H4 (cell line): ENCODE measurements around the gene SLC7A6. TPM values are rescaled to one million over a fixed set of nuclear protein-coding genes. Genes with fewer than 3 reads are reported as not detected.
"Not testable (repeated sequence)": the region's sequence is repeated elsewhere in the genome, so short reads cannot be mapped to it uniquely, and the experiment has no call there.

Experiments
- DNase-seq: peaks from one replicate; pipeline ENCODE4 v3.0.0-alpha.2; 2015; ENCODE audit warnings: low spot score
- total RNA-seq: library from RNA; depleted of rRNA; stranded (reverse); fragments of >200 nt; shearing (Covaris generic); gene quantifications from 2 replicates; pipeline ENCODE4 v1.2.3, GENCODE V29; 2014

The SLC7A6 gene
- total RNA-seq, 1 experiment from 2014 or later: 20.7 TPM

- no peak for DNase-seq
Observed at GRCh38 chr16:68283801-68284598, 19.7 kb downstream of the SLC7A6 start.

GRCh38 chr16:68284847-68285246, 20.5 kb downstream of the SLC7A6 start:
- no peak for DNase-seq

GRCh38 chr16:68285683-68286082, 21.4 kb downstream of the SLC7A6 start:
- DNase-seq: no peak

- no peak for DNase-seq
Observed at GRCh38 chr16:68286153-68287074, 22.1 kb downstream of the SLC7A6 start.

DNA sequence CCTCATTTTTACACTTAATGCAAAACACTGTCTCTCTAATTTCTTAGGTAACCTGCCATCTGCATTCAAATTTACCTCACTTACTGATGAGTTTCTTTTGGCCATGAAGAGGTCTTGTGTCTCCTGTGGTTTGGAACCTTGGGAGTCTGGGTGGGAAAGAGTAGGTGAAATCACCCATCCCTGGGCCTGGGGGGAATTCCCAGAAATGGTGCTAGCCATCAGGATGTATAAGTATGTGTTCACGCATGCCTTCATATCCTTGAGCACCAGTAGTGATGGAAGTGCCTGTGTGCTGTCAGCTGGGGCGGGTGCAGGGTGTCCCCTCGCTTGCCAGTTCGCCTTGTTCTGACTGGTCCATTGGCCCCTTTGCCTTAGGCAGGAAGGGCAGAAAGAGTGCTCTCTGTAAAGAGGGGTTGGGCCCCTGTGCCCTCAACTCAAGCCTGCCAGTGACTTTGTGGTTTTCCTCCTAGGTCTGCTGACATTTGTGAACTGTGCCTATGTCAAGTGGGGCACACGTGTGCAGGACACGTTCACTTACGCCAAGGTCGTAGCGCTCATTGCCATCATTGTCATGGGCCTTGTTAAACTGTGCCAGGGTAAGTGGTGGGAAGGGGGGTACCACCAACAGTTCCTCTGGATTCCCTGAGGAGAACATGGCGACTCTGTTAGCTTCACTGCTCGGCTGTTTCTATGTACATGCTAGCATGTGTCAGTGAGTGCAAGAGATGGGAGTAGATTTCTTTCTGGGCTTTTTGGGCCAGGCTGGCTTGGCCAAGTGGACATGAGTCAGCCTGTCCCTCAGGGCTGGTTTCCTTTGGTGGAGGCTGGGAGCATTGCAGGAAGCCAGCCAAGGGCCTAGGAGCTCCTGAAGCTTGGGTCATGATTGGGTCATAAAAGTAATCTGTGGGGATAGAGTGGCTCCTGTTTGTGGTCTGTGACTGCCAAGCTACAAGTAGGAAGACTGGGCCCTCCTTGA, 23.2 kb downstream of the SLC7A6 start:
- DNase-seq: peak; percentile 32

- no peak for DNase-seq
Observed at GRCh38 chr16:68288252-68288650, 23.9 kb downstream of the SLC7A6 start.

DNA sequence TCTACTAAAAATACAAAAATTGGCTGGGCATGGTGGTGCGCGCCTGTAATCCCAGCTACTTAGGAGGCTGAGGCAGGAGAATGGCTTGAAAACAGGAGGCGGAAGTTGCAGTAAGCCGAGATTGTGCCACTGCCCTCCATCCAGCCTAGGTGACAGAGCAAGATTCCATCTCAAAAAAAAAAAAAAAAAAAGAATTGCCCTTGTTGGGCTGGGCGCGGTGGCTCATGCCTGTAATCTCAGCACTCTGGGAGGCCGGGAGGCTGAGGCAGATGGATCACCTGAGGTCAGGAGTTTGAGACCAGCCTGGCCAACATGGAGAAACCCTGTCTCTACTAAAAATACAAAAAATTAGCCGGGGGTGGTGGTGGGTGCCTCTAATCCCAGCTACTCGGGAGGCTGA, 24.5 kb downstream of the SLC7A6 start:
- not testable (repeated sequence) for DNase-seq

GRCh38 chr16:68289202-68289601, 24.9 kb downstream of the SLC7A6 start:
- no peak for DNase-seq

DNA sequence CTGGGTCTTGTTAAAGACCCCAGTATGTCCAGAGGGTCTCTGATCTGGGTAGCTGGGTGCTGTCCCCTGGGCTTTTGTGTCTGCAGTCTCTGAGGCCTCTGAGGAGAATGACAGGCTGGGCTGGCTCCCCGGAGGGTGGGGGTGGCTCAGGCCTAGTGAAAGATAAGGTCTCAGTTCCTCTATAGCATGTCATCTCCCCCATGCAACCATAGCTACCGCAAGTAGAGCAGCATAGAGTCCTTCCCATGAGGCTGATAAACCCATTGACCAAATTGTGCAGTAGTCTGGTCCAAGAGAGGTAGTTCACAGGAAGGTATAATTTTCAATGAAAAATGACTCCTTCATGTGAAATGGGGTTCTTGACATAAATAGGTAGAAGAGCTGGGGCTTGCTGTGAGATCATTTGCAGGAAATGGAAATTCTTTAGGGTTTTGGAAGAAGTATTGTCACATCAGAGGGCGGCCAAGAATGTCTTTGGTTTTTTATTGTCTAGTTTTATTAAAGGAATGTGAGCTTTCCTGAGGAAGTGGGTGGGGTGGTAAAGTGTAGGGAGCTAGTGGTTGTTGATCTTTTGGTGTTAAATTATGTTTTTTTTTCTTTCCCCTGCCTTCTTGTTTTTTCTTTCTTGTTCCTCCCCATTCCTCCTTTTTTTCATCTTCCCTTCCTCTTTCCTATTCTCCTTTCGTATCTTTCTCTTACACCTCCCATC, 25.4 kb downstream of the SLC7A6 start:
- DNase-seq: no peak

GRCh38 chr16:68290450-68290849, 26.1 kb downstream of the SLC7A6 start:
- no peak for DNase-seq

GRCh38 chr16:68291227-68291626, 26.9 kb downstream of the SLC7A6 start:
- no peak for DNase-seq

DNA sequence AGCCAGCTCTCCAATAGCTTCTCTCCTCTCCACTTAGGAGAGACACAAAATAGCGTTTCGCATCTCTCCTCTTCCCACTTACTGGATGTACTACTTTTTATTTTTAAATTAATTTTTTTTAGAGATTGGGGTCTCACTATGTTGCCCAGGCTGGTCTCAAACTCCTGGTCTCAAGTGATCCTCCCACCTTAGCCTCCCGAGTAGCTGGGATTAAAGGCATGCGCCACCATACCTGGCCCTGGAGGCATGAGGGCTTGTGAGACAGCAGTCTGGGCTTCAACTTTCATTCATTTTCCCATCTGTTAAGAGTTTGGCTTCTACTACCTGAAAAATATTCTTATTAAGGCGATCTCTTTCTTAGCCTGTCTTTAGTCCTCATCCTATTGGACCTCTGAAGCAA, 28.1 kb downstream of the SLC7A6 start:
- DNase-seq: no peak

GRCh38 chr16:68296291-68296690, 32.0 kb downstream of the SLC7A6 start:
- no peak for DNase-seq

DNA sequence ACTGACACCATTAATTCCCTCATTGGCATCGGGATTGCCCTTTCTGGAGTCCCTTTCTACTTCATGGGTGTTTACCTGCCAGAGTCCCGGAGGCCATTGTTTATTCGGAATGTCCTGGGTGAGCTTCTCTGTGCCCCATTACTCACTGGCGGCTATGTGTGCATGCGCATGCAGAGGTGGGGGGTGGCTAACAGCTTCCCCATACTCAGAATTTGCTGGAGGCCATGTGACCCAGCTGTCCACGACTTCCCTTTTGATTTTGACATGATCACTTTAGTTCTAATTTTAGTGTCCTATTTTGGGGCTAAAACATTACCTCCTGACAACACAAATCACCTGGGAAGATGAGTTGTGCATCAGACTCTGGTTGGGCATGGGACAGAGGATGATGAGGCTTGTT, 32.4 kb downstream of the SLC7A6 start:
- DNase-seq: no peak

- DNase-seq: no peak
Observed at GRCh38 chr16:68297908-68298307, 33.6 kb downstream of the SLC7A6 start.

GRCh38 chr16:68298312-68298711, 34.0 kb downstream of the SLC7A6 start:
- no peak for DNase-seq

- no peak for DNase-seq
Observed at GRCh38 chr16:68298907-68299561, 34.7 kb downstream of the SLC7A6 start.

DNA sequence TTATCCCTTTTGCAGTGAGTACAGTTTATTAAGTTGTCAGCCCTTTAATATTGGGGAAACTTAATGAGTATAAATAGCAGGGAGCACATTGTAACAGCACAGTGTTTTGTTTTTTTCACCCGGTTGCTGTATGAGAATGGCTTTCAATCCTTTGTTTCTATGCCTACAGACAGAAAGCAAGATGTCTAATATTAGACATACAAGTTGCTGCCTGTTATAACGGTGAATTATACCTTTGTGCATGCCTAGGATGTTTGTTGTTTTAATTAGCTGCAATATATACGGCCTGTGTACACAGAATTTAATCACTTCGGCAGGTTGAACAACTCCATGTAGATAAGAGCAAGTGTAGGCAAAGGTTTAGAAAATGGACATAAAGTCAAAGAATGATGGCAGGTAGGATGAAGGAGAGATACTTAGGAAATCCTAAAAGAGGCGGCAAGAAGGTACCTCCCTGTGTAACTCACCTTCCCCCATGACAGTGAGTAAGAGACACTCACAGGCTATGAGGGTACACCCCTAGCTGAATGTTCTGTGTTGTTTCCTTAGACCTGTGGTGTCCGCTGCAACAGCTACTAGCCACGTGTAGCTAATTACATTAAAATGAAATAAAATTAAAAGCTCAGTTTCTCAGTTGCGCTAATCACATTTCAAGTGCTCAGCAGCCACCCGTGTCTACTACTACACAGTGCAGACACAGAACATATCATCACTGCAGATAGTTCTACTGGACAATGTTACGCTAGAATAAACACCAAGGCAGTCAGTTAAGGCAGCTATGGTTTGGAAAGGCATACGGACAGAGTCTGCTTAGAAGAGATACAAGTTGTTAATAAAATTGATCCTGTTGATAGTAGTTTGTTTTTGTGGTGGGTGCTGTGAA, 35.5 kb downstream of the SLC7A6 start:
- no peak for DNase-seq

GRCh38 chr16:68300734-68301459, 36.6 kb downstream of the SLC7A6 start:
- DNase-seq: no peak
